Effector CD8-positive, alpha-beta T cell (primary cell): ENCODE data around the gene VOPP1.

Source experiments
- DNase-seq: peaks from one replicate; lab custom pipeline; 2025; lab: John Stamatoyannopoulos, UW

The VOPP1 gene

GRCh38 chr7:55554038-55554437 is 18.3 kb downstream of the VOPP1 start:
- no peak for DNase-seq

- DNase-seq, result no peak
Measured at GRCh38 chr7:55553024-55553345, 19.3 kb downstream of the VOPP1 start.

GRCh38 chr7:55552320-55553023 is 19.8 kb downstream of the VOPP1 start:
- DNase-seq, result no peak

GRCh38 chr7:55550841-55551537 is 21.3 kb downstream of the VOPP1 start:
- DNase-seq, result no peak

- DNase-seq, result no peak
Measured at GRCh38 chr7:55550010-55550663, 22.2 kb downstream of the VOPP1 start.

DNA sequence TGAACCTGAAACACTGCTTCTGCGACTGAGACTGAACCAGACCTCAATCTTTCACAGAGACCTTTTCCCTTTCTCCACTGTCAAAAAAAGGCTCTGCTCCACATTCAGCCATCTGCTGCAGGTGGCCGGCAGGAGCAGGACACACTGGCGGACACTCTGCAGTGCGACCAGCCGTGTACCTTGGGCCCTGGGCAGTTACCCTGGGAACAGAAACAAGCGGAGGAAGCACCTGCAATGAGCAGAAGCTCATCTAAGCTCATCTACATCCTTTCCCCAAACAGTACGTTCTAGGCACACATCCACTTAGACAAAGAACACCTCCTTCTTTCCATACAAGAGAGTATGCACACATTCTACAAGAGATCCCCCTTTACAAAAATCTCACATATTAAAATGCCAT is 22.8 kb downstream of the VOPP1 start:
- no peak for DNase-seq

- DNase-seq, result no peak
Measured at GRCh38 chr7:55548295-55548731, 24.0 kb downstream of the VOPP1 start.

- DNase-seq, result no peak
Measured at GRCh38 chr7:55546814-55547213, 25.5 kb downstream of the VOPP1 start.

DNA sequence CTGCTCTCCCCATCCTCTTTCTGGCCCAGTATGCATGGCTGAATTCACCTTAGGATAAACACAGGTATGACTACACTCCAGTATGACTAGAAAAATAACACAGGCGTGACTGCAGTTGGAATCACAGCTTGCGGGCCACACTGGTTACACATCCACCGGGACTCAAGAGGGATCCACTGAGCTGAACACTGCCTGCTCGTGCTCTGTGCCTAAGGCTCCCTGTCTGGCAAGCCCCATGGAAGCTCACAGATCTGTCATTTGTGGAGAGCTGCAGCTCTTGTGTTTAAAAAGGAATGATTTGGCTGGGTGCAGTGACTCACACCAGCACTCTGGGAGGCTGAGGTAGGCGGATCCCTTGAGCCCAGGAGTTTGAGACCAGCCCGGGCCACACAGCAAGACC is 26.8 kb downstream of the VOPP1 start:
- DNase-seq, result no peak

GRCh38 chr7:55540226-55540858 is 32.0 kb downstream of the VOPP1 start:
- no peak for DNase-seq

- DNase-seq, result no peak
Measured at GRCh38 chr7:55539380-55539779, 32.9 kb downstream of the VOPP1 start.

- DNase-seq, result no peak
Measured at GRCh38 chr7:55538538-55538937, 33.8 kb downstream of the VOPP1 start.

GRCh38 chr7:55537458-55537990 is 34.8 kb downstream of the VOPP1 start:
- no peak for DNase-seq

DNA sequence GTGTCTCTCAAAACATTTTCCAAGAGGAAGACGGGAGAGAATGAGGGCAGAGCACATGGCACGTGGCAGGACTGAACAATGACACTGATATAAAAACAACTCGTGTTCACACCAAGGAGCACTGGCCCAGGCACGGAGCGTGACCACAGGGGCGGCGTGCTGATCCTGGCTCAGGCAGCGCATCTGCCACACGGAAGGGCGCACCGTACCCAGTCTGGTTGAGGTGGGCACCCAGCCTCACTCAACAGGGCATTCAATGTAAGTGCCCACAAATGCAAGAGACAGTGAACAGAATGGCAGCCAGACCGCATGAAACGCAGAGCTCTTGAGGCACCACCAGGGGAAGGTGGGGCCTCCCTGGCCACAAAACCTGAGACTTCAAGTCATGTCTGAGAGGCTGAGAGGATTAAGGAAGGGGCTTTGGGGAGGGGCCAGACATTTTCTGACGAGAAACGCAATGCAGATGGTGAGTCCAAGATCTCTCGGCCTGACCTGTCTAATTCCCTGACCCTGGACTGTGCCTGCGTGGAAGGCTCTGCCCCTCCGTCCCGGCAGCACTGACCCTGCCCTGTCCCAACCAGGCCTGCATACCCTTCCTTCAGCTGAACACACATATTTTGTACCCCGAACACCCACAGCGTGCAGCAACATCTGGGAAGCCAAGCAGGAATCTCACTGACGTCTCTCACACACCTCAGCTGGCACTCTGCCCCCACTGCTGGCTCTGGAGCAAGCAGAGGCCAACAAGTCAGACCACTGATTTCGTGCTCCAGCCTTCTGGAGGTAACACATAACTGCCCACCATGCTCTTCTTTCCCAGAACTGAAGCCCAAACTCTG is 35.5 kb downstream of the VOPP1 start:
- DNase-seq, result no peak

- no peak for DNase-seq
Measured at GRCh38 chr7:55535617-55536016, 36.7 kb downstream of the VOPP1 start.

GRCh38 chr7:55534916-55535590 is 37.2 kb downstream of the VOPP1 start:
- no peak for DNase-seq

- DNase-seq, result no peak
Measured at GRCh38 chr7:55534262-55534915, 37.9 kb downstream of the VOPP1 start.

GRCh38 chr7:55533729-55534080 is 38.6 kb downstream of the VOPP1 start:
- no peak for DNase-seq

- DNase-seq, result peak; percentile 17
Measured at GRCh38 chr7:55533050-55533728, 39.1 kb downstream of the VOPP1 start.
